Stimulated activated CD8-positive, alpha-beta memory T cell treated with anti-CD3 and anti-CD28 coated beads, Interleukin-12 subunit alpha, Interleukin-12 subunit beta, amount 100 ng/mL, for 24 hours (primary cell): ENCODE measurements around the gene FOXP3.
A peak's percentile ranks its signal among the peaks of the same experiment; 100 is the strongest.

Source experiments
- DNase-seq: peaks from one replicate; pipeline ENCODE4 v3.0.0-alpha.2; 2020; ENCODE audit errors: extremely low read depth

Gene FOXP3

GRCh38 chrX:49273181-49273727, 8.7 kb upstream of the FOXP3 start:
- DNase-seq = no peak

GRCh38 chrX:49272421-49272820, 7.9 kb upstream of the FOXP3 start:
- no peak for DNase-seq

DNA sequence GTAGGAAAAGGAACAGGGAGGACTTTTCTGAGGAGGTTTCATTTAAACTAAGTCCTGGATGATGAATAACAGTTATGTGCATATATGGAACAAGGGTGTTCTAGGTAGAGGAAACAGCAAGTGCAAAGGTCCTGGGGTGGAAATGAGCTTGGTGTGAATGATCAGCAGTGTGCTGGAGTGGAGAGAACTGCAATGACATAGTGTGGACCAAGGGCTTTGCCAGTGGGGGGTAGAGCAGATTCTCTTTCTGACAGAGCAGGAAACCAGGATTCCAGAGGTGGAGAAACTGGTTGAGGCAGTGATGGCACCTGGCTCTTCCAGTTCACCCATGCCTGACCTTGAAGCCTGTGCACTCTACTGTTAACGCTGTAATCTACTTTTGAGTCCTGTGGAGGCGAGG, 6.8 kb upstream of the FOXP3 start:
- DNase-seq = no peak

DNA sequence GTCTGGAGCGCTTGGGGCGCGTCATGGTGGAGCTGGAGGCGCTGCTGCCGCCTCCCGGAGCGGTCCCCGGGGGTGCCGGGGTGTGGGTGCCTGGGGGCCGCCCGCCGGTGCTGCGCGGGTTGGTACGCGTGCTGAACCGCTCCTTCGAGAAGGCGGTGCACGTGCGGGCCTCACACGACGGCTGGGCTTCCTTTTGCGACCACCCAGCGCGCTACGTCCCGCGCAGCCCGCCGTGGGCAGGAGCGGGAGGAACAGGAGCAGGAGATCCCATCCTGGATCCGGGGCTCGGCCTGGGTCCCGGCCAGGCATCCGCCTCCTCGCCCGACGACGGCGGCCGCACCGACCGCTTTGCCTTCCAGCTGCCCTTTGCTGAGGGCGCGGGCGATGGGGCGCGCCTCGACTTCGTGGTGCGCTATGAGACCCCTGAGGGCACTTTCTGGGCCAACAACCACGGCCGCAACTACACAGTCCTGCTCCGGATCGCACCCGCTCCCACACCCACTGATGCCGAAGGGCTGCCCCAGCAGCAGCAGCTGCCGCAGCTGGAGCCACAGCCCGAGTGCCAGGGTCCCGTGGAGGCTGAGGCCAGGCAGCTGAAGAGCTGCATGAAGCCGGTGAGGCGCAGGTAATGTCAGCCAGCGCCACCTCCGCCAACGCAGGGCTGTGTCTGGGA, 5.9 kb upstream of the FOXP3 start:
- DNase-seq = no peak

DNA sequence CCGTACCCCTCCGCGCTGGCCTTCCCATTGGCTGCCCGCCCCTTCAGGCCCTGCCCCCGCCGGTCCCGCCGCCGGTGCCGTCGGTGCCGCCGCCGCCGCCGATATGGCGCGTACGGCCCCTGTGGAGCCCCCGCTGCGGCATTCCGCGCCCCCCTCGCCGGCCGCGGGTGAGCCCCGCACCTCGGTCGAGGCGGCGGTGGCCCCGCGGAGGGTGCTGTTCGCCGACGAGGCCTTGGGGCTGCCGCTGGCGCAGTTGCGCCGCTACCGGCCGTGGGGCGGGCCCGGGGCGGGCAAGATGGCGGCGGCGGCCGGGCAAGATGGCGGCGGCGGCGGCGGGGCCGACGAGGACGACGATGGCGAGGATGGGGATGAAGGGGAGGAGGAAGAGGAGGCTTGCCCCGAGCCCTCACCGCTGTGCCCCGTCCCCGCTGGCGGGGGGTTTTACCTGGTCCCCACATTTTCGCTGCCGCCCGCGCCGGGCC, 5.3 kb upstream of the FOXP3 start, which contains the start of gene PPP1R3F:
Gene PPP1R3F, plus strand, starts transcription at position 27 of the 482 bp plus-strand sequence. Its CDS starts 77 bp downstream, at position 104.
- DNase-seq = no peak

- peak; percentile 83 for DNase-seq
Observed at GRCh38 chrX:49269010-49269766, 4.7 kb upstream of the FOXP3 start.

GRCh38 chrX:49268702-49269009, 4.1 kb upstream of the FOXP3 start:
- DNase-seq = no peak

GRCh38 chrX:49266523-49267445, 2.3 kb upstream of the FOXP3 start:
- no peak for DNase-seq

DNA sequence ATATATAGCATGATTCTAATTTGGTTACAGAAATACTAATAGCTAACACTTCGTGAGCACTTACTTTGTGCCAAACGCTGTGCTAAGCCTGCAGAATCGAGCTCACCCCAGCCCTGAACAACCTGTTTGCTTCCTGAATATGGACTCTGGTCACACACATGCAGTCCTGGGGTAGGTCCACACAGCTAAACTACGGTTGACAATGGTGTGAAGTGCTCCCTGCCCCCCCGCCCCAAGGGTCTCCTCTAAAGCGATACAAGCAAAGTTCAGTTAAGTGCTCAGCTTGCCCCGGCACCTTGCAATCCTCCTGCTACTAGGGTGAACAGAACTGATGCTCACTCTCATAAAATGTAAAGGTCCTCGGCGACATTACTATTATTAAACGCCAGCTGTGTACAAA, 879 bp downstream of the FOXP3 start:
- DNase-seq = no peak

- no peak for DNase-seq
Observed at GRCh38 chrX:49262603-49263002, 1.9 kb downstream of the FOXP3 start.

- no peak for DNase-seq
Observed at GRCh38 chrX:49260221-49260985, 4.1 kb downstream of the FOXP3 start.

- no peak for DNase-seq
Observed at GRCh38 chrX:49258749-49259124, 5.8 kb downstream of the FOXP3 start.

- no peak for DNase-seq
Observed at GRCh38 chrX:49257846-49258748, 6.4 kb downstream of the FOXP3 start.

DNA sequence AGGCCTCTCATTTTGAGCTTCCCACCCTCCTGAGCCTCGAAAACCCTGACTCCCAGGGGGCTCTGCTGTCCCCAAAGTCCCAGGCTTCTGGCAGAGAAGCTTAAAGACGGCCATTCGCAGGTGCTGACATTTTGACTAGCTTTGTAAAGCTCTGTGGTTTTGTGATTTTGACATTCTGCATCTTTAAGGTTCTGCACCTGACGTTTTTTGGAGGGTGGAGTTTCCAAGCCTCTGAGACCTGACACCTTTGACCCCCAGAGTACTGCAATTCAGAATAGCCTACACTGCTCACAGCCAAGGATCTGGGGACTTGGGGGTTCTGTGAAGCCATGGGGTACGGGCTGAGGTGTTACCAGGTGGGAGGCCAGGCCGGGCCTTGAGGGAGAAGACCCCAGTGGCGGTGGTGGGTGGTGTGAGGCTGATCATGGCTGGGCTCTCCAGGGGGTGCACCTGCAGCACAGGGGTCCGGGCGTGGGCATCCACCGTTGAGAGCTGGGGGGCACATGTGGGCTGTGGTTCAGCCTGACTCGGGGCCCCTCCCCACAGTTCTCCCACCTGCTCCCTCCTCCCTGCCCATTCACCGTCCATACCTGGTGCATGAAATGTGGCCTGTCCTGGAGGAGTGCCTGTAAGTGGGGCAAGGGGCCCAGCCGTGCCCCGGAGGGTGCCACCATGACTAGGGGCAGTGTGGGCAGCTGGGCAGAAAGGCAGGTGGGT, 7.3 kb downstream of the FOXP3 start:
- DNase-seq = no peak

DNA sequence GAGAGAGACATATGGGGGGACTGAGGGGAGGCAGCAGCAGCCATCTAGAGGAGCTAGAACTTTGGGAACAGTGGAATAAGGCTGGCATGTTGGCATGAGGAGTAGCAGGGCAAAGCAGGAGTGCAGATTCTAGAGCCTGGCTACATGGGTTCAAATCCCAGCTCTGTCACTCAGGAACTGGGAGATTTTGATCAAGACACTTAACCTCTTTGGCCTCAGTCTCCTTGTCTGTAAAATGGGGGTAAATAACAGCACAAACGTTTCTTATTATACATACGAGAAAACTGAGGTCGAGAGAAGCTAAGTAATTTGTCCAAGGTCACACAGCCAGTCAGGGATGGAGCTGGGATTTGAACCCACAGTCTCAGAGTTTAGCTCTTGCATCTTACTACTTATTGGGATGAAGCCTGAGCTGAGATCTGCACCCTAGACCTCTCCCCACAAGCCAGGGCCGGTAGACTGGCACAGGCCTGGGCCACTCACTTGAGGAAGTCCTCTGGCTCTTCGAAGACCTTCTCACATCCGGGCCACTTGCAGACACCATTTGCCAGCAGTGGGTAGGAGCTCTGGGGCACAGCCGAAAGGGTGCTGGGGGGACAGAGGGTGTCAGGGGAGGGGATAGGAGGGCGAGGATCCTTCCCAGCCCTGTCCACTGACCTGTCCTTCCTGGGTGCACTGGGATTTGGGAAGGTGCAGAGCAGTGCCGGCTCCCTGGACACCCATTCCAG, 8.1 kb downstream of the FOXP3 start:
- DNase-seq = no peak

GRCh38 chrX:49254639-49255038, 9.9 kb downstream of the FOXP3 start:
- DNase-seq = no peak

GRCh38 chrX:49251325-49251724, 13.2 kb downstream of the FOXP3 start:
- no peak for DNase-seq

GRCh38 chrX:49250578-49250977, 13.9 kb downstream of the FOXP3 start:
- DNase-seq = no peak

DNA sequence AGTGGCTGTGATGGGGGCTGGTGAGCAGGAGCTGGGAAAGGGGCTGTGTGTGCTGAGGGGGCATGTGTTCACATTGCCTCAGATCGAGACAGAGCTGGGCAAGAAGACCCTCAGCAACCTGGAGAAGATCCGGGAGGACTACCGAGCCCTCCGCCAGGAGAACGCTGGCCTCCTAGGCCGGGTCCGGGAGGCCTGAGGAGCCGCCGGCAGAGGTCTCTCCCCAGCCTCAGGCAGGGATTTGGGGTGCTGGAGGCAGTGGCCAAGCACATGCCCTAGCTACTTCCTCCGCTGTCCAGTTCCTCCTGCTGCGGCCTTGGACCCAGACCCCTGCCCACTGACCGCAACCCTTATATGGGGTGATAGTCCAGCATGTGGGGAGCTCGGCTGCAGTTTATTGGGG, 14.4 kb downstream of the FOXP3 start:
- no peak for DNase-seq
